ENCODE results near the gene PITPNM1.

PITPNM1 gene

DNA sequence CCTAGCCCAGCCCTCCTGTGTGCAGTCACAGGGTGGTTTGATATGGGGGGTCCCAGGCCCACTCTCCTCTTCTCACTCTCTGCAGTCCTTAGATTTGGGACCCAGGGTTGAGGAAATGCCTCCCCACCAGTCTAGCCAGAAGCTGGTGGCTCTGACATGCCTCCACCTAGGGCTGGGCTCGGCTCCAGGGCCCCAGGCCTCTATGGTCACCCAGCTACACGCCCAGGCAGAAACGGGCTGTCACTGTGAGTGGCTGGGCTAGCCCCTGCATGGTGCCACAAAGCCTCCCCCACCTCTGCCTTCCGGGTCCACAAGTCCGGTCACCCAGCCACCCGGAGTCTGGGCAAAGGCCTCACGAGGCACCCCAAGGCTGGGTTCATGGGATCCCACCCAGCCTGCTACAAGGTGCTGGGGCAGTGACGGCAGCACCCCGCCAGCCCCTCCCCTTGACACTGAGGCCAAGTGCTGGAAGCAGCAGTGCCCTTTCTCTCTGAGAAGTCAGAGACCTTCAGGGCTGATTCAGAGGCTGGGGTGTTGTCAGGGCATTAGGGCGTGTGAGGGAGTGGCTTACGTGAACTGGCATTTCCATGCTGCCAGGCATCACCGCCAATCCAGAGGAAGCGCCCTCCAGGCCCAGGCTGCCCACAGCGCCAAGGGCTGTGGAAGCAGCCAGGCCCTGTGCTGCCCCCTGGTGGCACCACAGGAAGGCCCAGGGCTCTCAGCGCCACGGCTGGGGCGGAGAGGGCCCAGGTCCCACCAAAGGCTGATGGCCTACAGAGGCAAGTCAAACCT lies 638 bp upstream of the PITPNM1 start:
- ChIA-PET CTCF (interaction anchor here (0.6 to 1.7 kb wide), 19 partner anchors 9 to 232 kb away, joined by 3 to 14 read pairs (median 4); partner anchors contain the start of genes AIP, CABP4, PPP1CA and RAD9A), POLR2A (no interaction called here)
- H3K4me3 ChIP-seq (ENCODE audit: low read depth, low read length), result peak overlapping the region; percentile 76
- no peak for DNase-seq (ENCODE audit: low read depth, low spot score)
- peak; percentile 98 for TF ChIP-seq CTCF (IDR thresholded peaks at IDR 0.05; ENCODE audit: insufficient read depth, low read length, missing control alignments)

GRCh38 chr11:67504005-67504949 lies 886 bp downstream of the PITPNM1 start:
- H3K4me3 ChIP-seq (ENCODE audit: low read depth, low read length), result peak overlapping the region; percentile 76
- no peak for DNase-seq (ENCODE audit: low read depth, low spot score)
- CTCF ChIA-PET, result interaction anchor here (1.2 to 1.6 kb wide), 2 partner anchors 21 to 150 kb away, joined by 4 to 5 read pairs; partner anchors contain the start of gene AIP
- POLR2A ChIA-PET, result interaction anchor here (0.7 kb wide), 2 partner anchors 103 to 106 kb away, joined by 3 read pairs; partner anchors contain the start of gene PPP1CA
- TF ChIP-seq CTCF (IDR thresholded peaks at IDR 0.05; ENCODE audit: insufficient read depth, low read length, missing control alignments), result no peak

- peak overlapping the region; percentile 76 for H3K4me3 ChIP-seq (ENCODE audit: low read depth, low read length)
- CTCF ChIA-PET, result interaction anchor here (1.0 kb wide), 1 partner anchor 102 kb away, joined by 4 read pairs; the partner anchor contains the start of gene PPP1CA
- TF ChIP-seq CTCF (IDR thresholded peaks at IDR 0.05; ENCODE audit: insufficient read depth, low read length, missing control alignments), result no peak
- no peak for DNase-seq (ENCODE audit: low read depth, low spot score)
- POLR2A ChIA-PET, result no interaction called here
Measured at GRCh38 chr11:67503119-67504004, 1.8 kb downstream of the PITPNM1 start.

GRCh38 chr11:67502328-67502979 lies 2.7 kb downstream of the PITPNM1 start:
- POLR2A ChIA-PET, result no interaction called here
- DNase-seq (ENCODE audit: low read depth, low spot score), result no peak
- no peak for TF ChIP-seq CTCF (IDR thresholded peaks at IDR 0.05; ENCODE audit: insufficient read depth, low read length, missing control alignments)
- CTCF ChIA-PET, result interaction anchor here (1.0 kb wide), 1 partner anchor 101 kb away, joined by 4 read pairs; the partner anchor contains the start of gene PPP1CA
- no peak overlapping the region for H3K4me3 ChIP-seq (ENCODE audit: low read depth, low read length)

- no peak for TF ChIP-seq CTCF (IDR thresholded peaks at IDR 0.05; ENCODE audit: insufficient read depth, low read length, missing control alignments)
- POLR2A ChIA-PET, result no interaction called here
- CTCF ChIA-PET, result interaction anchor here (1.2 kb wide), 1 partner anchor 239 kb away, joined by 3 read pairs; no protein-coding TSS in a partner anchor
- H3K4me3 ChIP-seq (ENCODE audit: low read depth, low read length), result no peak overlapping the region
- DNase-seq (ENCODE audit: low read depth, low spot score), result no peak
Measured at GRCh38 chr11:67501854-67502253, 3.3 kb downstream of the PITPNM1 start.
